NCI-H2107 treated with DMSO at 0.1 percent for 48 hours (cell line): ENCODE results near the gene FHIT.
"Not testable (repeated sequence)": the region's sequence is repeated elsewhere in the genome, so short reads cannot be mapped to it uniquely, and the experiment has no call there.

Source experiments
- DNase-seq: peaks from one replicate; lab custom pipeline; 2025; ENCODE audit not compliant: unreplicated experiment; lab: John Stamatoyannopoulos, UW

Gene FHIT

DNA sequence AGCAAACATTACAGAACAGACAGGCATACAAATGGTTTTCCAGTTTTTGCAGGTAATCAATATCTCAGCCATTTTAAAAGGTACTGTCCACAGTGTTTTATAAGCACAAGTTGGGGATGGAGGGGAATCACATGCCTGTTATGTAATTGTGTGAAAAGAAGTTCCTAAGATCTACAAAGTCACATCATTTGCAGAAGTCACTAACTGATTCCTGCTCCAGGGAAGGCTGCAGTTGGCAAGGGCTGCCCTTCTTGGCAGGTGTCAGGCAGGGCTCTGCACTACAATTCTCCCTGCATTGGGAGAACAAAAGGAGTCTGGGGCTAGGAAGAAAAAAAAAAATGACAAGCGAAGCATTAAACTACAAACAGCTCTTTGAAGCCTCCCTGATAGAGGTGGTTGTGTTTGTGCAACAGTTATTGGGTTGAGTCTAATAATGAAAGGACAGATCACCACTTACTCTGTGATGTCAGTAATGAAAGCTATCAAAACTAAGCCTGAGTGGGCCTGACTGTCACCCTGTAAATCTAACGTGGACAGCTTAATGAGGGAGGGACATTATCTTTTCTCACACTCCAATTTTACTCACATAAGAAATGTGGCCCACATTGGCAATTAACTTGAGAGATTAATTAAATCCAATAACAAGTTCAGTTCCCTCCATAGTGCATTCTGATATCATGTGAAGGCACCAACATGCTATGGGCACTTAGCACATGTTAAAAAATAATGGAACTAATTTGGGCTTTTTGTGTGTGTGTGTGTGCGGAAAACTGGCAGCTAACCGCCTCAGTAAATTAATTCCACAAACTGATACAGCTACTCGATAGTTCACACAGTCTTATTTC, 242.9 kb downstream of the FHIT start:
- DNase-seq: no peak

DNA sequence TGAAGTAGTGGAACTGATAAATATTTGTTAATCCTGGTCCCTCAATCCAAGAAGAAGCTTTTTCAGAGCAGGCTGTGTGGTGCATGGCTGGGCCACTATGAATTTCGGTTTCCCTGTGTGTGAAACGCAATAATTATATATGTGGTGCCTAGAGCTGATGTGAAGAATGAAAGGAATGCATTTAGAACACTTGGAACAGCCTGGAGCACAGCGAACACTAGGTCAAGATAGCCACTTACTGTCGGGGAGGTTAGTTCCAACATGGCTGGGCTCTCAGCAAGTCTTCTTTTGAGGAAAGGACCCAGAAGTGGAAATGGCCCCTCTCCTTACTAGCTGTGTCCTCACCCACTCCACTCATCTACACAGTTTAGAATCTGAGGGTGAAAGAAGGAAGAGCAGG, 245.7 kb downstream of the FHIT start:
- DNase-seq: no peak

DNA sequence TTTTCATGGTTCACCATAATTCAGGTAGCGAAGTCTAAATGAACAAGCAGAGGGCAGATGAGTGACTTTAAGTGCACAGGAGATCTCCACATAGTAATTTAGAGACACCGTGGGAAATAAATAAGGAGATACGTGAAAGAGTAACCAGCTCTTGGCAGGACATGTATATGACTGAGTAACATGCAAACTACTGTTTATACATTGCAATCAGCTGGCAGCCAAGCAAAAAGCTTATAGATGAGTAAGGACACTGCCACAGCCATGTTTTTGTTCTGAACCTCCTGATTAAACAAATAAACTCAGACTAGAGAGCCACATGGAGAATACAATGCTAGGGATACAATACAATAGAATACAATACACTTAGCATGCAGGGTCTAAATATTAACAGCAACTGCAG, 252.4 kb downstream of the FHIT start:
- no peak for DNase-seq

DNA sequence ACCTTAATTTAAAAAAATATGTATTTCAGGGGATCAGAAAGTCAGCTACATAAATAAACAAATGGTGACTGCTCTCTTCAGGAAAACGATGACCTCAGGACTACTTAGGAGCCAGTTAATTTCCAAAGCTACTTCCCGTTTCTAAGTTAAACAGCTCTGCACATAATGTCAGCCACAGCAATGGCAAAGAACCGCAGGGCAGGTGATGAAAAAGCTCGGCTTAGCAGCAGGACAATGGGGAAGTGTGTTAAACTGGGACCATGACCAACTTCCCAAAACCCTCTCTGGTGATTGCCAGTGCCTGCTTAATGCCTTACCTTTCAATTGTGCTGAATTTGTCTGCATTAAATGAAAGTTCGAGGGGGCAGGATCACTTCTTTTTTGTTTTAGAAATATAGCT, 258.9 kb downstream of the FHIT start:
- DNase-seq: peak; percentile 94

DNA sequence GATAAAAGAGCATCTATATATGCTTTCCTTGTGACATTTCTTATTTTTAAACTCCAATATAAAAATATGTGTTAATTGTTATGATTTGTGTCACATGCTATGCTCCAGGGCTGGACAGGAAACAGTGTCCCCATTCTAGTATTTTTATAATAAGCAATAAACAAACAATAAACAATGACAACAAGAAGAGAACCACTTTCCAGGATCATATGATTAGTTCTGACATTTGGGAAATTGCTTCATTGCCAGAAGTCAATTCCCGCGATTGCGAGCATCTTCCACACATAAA, 260.9 kb downstream of the FHIT start:
- DNase-seq: no peak

DNA sequence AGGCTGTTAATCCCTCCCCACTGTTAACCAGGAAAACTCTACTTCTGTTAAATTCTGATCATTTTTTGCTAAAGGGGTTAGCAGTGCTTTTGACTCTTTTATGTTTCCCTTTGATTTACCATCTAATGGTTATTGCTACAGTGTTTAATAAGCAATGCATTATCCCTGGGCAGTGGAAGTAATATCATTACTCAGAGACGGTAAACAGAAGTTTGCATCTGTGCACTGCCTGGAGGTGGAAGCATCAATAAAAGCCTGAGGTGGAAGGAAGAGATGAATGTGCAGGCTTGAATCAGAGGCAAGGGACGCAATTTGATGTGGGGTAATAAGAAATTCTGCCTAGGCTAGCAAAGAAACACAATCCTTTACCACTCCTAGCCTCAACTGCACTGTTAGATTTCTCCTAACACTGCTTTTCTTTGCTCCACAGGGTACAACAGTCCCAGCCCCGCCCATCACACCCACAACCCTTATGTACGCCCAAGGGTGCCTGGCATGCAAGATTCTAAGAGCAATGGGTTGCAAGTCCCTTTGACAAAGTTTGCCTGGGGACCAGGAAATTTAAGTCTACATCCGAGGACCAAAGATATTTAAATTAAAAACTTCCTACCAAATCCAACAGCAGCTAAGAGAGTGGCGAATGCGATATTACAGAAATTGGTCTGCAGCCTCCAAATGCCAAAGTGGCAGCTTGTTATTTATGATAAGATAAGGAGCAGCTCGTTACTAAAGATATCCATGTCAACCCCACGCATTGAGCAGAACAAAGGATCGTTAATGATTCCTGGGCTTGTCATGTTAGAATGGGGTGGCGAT, 261.4 kb downstream of the FHIT start:
- DNase-seq: no peak

DNA sequence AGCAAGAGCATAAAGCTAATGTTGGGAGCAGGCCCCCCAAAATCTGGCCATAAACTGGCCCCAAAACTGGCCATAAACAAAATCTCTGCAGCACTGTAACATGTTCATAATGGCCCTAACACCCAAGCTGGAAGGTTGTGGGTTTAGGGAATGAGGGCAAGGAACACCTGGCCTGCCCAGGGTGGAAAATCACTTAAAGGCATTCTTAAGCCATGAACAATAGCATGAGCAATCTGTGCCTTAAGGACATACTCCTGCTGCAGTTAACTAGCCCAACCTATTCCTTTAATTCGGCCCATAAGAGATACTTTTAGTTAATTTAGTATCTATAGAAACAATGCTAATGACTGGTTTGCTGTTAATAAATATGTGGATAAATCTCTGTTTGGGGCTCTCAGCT, 264.1 kb downstream of the FHIT start:
- DNase-seq: not testable (repeated sequence)

DNA sequence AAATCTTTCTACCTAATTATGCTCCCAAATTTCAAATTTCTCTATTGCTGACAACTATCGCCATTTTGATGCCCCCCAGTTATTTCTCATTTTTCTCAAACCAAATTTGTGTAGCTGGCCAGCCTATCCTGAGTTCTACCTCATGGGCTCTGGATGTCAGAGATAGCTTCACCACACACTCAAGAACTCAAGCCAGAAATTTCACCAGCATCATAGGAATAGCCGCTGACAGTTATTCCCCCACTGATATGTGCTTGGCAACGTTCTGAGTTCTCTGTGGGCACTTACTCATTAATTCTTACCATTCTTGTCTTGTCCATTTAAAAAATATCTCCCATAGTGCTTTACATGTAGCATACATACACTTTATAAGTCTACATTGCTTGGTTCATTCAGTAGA, 264.7 kb downstream of the FHIT start:
- DNase-seq: no peak

DNA sequence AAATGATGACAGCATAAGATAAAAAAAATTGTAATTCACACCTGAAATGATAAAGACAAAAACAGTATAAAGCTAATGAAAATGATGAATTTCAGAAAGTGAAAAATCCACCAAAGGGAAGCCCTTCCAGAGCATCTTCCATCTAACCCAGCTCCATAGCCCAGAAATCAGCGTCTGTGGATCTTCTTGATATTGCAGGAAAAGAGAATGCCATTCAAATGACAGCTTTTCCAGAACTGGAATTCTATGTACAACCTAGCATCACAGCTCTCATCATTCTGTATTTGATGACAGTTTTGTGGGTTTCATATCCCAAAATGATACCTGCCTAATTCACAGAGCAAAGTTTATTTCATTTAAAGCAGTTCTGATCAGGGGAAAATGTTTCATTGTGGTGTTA, 267.3 kb downstream of the FHIT start:
- no peak for DNase-seq

DNA sequence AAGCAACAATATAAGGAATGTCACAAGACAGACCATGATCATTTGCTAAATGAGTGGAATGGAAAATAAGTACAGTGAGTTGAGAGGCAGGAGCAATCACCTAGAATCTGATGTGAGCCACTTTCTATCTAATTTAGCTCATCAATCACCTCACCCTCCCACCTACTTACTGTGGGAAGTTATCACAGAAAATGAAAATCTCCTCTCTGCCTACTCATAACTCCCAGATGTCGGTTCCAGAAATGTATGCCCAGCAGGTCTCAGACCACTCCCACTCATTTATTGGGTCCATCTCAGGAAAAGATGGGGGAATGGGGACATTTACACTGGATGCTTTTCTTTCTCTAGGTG, 270.9 kb downstream of the FHIT start:
- no peak for DNase-seq

DNA sequence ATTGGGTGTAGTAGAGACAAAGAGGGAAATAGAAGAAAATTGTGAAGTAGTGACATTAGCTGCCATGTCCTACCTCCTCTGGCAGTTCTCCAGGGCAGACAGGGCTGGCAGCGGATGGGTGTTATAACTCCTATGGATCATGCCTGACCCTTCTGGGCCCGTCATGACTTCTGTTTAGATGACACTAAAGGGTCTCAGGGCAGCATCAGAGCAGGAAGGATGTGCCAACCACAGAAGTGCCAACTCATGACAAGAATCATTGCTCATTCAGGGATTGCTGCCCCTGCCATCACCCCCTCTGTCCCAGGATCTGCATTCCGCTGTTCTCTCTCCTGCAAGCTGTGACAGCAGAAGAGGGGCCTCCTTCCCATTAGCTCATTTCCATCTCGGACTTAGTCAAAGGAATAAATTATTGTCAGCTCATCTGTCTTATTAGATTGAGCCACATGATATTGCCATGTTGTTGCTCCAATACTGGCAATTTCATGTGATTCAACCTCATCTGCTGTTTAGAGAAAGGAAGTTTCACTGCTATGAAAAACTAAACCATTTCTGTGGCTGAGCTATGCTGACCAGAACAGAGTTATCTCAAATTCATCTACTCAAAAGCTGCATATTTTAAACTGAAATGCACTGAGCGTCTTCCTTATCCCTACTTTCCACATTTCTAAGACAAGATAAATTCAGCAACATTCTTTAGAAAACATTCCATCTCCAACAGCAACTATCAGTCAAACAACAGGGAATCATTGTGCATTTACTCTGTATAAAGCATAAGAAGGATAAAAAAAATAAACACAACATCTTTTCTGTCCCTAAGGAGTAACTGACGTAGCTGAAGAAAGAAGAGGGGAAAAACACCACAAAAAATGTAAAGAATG, 271.6 kb downstream of the FHIT start:
- no peak for DNase-seq

DNA sequence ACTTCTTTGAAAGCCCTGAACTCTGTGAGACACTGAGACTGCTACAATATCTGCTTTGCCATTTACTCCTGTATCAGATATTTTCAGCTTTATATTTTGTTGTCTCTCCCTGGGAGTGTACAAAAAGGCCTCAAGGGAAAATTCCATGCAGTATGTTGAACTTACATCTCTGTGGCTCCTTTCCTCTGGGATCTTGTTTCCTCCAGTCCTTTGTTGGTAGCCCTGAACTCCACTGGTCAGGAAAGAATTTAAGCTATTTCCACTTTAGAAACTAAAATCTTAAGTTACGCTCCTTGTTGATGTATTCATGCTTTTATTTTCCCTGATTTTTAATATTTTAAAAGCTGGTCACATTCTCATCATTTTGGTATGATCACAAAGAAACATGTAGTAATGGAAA, 277.9 kb downstream of the FHIT start:
- no peak for DNase-seq

DNA sequence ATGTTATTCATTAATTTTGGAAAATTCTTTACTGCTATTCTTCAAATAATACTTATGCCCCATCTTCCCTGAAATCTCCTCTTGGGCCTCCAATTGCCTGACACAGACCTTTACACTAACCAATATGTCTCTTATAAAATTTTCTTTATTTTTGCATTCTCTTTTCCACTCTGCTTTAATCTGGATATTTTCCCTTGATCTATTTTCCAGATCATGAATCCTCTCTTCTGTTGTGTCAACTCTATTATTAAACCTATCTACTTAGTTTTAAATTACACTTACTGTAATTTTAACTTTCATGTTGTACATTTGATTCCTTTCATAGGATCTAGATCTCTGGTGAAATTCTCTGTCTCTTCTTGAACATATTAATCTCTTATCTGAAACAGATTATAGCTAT, 278.7 kb downstream of the FHIT start:
- no peak for DNase-seq

DNA sequence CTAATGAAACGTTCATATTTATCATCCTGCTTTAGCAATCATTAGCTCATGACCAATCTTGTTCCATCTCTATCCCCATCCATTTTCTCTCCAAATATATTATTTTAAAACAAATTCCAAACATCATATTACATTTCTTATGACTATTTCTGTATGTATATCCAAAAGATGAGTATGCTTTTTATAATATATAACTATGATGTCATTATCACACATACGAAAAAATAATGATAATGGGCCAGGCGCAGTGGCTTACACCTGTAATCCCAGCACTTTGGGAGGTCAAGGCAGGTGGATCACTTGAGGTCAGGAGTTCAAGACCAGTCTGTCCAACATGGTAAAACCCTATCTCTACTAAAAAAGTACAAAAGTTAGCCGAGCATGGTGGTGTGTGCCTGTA, 280.4 kb downstream of the FHIT start:
- no peak for DNase-seq

DNA sequence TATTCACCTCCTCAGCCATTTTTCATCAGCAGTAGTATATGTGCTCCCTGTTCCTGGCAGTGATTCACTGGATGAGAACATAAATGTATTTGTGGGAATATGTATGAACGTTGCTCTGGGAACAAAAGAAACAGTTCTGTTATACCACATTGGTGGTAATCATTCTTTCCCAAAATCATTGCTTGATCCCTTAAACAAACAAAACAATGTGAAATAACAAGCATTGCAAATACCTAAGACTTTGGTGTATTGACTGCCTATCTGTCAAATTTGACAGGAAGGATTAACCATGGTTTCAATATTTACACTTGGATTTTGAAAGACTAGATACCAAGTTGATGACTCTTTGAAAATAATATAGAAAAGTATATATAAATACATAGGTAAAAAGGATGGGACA, 284.1 kb downstream of the FHIT start:
- no peak for DNase-seq

DNA sequence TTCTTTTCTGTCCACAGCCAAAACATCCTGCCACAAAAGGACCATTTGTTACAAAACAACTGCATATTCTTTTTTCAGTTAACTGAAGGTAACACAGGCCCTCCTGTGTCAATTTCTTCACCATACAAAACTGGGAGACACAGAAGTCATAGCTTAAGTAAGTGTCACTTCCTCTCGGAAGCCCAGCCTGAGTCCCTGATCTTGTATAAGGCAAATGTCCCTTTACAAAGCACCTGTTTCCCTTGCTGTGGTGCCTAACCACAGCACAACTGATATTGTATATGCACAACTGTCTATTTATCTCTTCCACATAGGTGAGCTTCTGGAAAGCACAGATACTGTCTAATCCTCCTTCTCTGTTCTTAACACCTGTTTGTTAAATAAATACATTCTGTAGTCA, 293.7 kb downstream of the FHIT start:
- no peak for DNase-seq

DNA sequence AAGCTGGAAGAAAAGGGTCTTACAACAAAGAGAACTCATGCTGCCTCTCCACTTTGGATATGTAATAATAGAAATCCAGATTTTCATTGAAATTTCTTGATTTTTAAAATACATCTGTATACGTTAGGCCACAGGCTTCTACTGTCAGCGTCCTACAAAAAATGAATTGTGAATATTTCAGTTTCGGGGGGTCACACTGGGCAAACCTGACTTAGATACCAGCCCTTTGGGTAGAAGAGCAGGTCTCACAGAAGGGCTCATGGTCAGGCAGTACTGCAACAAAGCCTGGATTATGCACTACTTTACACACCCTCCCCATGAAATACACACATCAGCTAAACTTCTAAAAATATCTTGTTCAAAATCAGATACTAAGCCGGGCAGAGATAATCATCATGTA, 294.5 kb downstream of the FHIT start:
- no peak for DNase-seq

DNA sequence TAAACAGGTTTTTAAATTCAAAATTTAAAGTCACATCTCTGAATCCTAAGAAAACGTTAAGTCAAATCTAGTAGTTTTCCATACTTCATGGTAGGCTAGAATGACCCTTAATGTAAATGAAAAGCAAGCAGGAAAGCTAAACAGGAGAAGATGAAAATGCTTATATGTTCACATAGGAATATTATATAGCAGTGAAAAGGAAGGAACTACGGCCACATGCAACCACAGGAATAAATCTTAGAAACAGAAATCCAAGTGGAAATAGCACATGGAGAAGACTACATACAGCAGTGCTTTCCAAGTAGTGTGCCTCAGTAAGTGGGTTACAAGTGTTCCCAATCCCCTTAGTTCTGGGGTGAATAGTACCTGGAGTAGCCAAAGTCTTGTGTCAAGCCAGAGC, 296.2 kb downstream of the FHIT start:
- DNase-seq: no peak

DNA sequence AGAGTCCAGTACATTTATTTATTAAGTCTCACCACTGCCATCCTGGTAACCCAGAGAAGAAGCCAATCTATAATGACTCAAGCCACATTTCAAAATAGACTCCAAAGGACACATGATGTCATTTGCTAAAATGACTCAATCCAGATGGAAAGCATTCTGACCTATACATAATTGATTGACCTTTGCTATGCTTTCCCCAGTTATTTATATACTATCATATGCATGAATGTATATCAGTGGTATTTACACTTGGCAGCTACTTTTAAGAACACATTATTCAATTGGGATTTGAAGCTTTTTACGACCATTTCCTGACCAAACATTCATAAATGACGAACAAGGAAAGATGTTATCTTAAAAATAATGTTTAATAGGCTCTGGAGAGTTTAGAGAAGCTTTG, 297.2 kb downstream of the FHIT start:
- DNase-seq: no peak

DNA sequence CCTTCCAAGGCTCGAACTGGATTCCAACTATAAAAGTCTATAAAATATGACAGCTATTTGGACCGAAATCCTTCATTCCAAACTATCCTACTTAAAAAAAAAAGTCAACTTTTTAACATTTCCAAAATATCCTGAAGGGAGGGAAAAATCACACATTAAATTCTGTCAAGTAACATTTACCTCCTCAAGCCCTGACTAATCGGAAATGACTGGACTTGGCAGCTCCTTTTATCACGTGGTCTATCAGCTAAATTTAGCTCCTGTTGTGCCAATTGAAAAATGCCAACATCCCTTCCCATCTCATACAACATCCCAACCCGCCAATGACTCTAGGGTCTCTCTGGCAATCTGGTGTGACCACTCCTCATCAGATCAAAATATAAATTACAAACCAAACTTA, 297.9 kb downstream of the FHIT start:
- DNase-seq: no peak

DNA sequence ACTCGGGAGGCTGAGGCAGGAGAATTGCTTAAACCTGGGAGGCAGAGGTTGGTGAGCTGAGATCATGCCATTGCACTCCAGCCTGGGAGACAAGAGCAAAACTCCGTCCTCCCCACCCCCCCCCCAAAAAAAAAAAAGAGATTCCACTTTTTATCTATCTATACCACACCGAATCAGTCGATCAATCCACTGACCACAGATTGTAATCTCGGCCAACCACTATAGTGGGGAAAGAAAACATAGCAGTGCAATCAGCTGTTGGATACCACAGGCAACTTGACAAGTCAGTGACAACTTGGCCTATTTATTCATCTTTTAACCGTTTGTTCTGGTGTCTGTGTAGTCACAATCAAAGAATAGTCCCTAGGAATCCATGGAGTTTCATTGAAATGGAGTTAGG, 299.2 kb downstream of the FHIT start:
- DNase-seq: no peak

DNA sequence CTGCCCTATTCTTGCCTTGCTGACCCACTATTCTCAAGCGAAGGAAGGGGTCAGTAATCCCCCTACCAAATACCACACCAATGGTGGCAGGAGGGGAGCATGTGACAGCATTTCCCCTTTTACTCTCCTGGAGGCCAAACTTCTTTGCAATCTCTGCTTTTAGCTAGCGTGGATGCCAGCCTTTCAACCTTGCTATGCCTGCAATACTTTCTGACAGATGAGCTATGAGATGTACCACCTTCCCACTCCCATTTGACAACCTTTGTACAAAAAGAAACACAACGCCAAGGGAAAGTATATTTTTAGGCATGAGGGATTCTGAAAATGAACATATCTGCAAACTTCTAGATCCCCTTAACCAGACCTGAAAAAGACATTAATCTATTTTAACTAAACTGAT, 302.1 kb downstream of the FHIT start:
- no peak for DNase-seq
